Cardiac fibroblast (primary cell): Measurements from ENCODE around the gene ESYT3.
"Not testable (repeated sequence)": the region's sequence is repeated elsewhere in the genome, so short reads cannot be mapped to it uniquely, and the experiment has no call there.

Source experiments
- DNase-seq, 2 donors: peaks; one replicate each; pipeline versions ENCODE4 v3.0.0 to v3.0.0-alpha.2; 2010; ENCODE audit warnings: low read depth in 2 of 2
- H3K4me3 ChIP-seq, 2 donors: replicated peaks in 1 of 2; 1 replicate in 1 of 2; 2 replicates in 1 of 2; pipeline ENCODE4 v1.5.1; 2011; ENCODE audit warnings: low read depth in 2 of 2, low read length in 2 of 2, mild to moderate bottlenecking in 2 of 2, moderate library complexity in 1 of 2
- CTCF ChIP-seq: IDR thresholded peaks from one replicate; pipeline ENCODE4 v1.5.1; 2011; ENCODE audit warnings: low read depth, mild to moderate bottlenecking, low read length, inconsistent platforms

ESYT3 gene

GRCh38 chr3:138492980-138493675, 58.7 kb downstream of the ESYT3 start:
- H3K4me3 ChIP-seq, result no peak overlapping the region
- TF ChIP-seq CTCF, result no peak
- DNase-seq, result no peak

GRCh38 chr3:138493804-138494606, 59.6 kb downstream of the ESYT3 start:
- no peak for TF ChIP-seq CTCF
- peak; percentile 64 to 85 for DNase-seq

GRCh38 chr3:138494607-138494929, 60.2 kb downstream of the ESYT3 start:
- no peak overlapping the region for H3K4me3 ChIP-seq
- DNase-seq, result no peak

More at GRCh38 chr3:138493804-138494606, 59.6 kb downstream of the ESYT3 start:
- H3K4me3 ChIP-seq, result no peak overlapping the region

GRCh38 chr3:138495638-138496037, 61.2 kb downstream of the ESYT3 start:
- DNase-seq, H3K4me3 ChIP-seq: not testable (repeated sequence)

More at GRCh38 chr3:138494607-138494929, 60.2 kb downstream of the ESYT3 start:
- no peak for TF ChIP-seq CTCF

- no peak for TF ChIP-seq CTCF
- DNase-seq, result no peak
- no peak overlapping the region for H3K4me3 ChIP-seq
These were observed 62.0 kb downstream of the ESYT3 start for GRCh38 chr3:138496436-138496835.

GRCh38 chr3:138497021-138497420, 62.6 kb downstream of the ESYT3 start:
- TF ChIP-seq CTCF, result no peak
- no peak overlapping the region for H3K4me3 ChIP-seq
- DNase-seq, result no peak

- no peak for DNase-seq
- no peak for TF ChIP-seq CTCF
- no peak overlapping the region for H3K4me3 ChIP-seq
These were observed 63.4 kb downstream of the ESYT3 start for GRCh38 chr3:138497851-138498250.
